Measurements from ENCODE around the gene NHLRC2. TPM values are rescaled to one million over a fixed set of nuclear protein-coding genes. Genes with fewer than 3 reads are reported as not detected.

NHLRC2 gene
- total RNA-seq, 1 donor from 2014 or later, result 43.6 TPM

DNA sequence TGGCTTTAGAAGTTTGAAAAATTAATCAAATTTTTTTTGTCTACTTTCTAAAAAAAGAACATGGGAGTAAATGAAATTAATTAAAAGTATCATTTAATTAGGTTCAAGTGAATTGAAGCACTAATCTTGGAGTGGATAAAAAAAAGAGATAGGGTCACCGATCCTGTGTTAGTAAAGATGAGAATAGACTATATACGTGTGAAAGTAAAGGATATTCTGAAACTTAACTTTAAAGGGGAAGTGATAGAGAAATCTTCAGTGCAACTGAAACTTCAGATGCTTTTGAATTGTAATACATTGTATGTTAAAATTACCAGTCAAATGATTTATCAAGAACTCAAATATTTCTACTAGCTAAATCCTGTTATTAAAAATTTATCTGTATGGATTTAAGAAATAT is 4.8 kb downstream of the NHLRC2 start:
- H3K27ac Mint-ChIP-seq, result no peak overlapping the region
- H3K36me3 Mint-ChIP-seq (ENCODE audit: insufficient read depth), result peaks cover 36% of the 10 kb centered on the region
- no peak for TF ChIP-seq CTCF (IDR thresholded peaks at IDR 0.05; ENCODE audit: unreplicated experiment)
- DNase-seq (ENCODE audit: low spot score, unreplicated experiment), result no peak
- peaks cover 16% of the 10 kb centered on the region for H3K4me1 Mint-ChIP-seq (ENCODE audit: low read depth)
- H3K27me3 Mint-ChIP-seq, result no peaks in the 10 kb centered on the region
- peaks cover 7% of the 10 kb centered on the region for H3K9me3 Mint-ChIP-seq (ENCODE audit: low read depth)
- no peak overlapping the region for H3K4me3 Mint-ChIP-seq (ENCODE audit: low read depth)

- H3K9me3 Mint-ChIP-seq (ENCODE audit: low read depth), result peaks cover 14% of the 10 kb centered on the region
- TF ChIP-seq CTCF (IDR thresholded peaks at IDR 0.05; ENCODE audit: unreplicated experiment), result no peak
- H3K4me3 Mint-ChIP-seq (ENCODE audit: low read depth), result no peak overlapping the region
- no peak for DNase-seq (ENCODE audit: low spot score, unreplicated experiment)
- H3K27ac Mint-ChIP-seq, result no peak overlapping the region
- H3K36me3 Mint-ChIP-seq (ENCODE audit: insufficient read depth), result peaks cover 42% of the 10 kb centered on the region
- no peaks in the 10 kb centered on the region for H3K4me1 Mint-ChIP-seq (ENCODE audit: low read depth)
- no peaks in the 10 kb centered on the region for H3K27me3 Mint-ChIP-seq
Observed at GRCh38 chr10:113865901-113866300, 11.4 kb downstream of the NHLRC2 start.

- Mint-ChIP-seq H3K4me3 (ENCODE audit: low read depth) (no peak overlapping the region), H3K27me3 (no peaks in the 10 kb centered on the region), H3K4me1 (ENCODE audit: low read depth) (no peaks in the 10 kb centered on the region), H3K27ac (no peak overlapping the region), H3K9me3 (ENCODE audit: low read depth) (peaks cover 15% of the 10 kb centered on the region), H3K36me3 (ENCODE audit: insufficient read depth) (peaks cover 41% of the 10 kb centered on the region)
- DNase-seq (ENCODE audit: low spot score, unreplicated experiment), result no peak
- no peak for TF ChIP-seq CTCF (IDR thresholded peaks at IDR 0.05; ENCODE audit: unreplicated experiment)
Observed at GRCh38 chr10:113866551-113867394, 12.3 kb downstream of the NHLRC2 start.

DNA sequence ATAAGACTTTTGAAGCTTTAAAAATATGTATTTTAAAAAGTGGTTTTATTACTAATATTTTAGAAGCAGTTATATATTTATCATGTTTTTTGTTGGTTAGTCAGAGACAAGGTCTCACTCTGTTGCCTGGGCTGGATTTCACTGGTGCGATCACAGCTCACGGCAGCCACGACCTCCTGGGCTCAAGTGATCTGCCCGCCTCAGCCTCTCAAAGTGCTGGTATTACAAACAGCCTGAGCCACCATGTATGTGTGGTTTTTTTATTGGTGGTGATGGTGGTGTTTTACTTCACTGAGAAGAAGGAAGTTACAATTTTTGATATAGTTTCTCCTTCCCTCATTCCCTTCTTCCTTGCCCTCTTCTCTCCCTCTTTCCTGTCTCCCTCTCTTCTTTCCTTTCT is 13.4 kb downstream of the NHLRC2 start:
- no peak for TF ChIP-seq CTCF (IDR thresholded peaks at IDR 0.05; ENCODE audit: unreplicated experiment)
- H3K9me3 Mint-ChIP-seq (ENCODE audit: low read depth), result peaks cover 22% of the 10 kb centered on the region
- DNase-seq (ENCODE audit: low spot score, unreplicated experiment), result no peak
- H3K36me3 Mint-ChIP-seq (ENCODE audit: insufficient read depth), result peaks cover 46% of the 10 kb centered on the region
- H3K4me1 Mint-ChIP-seq (ENCODE audit: low read depth), result no peaks in the 10 kb centered on the region
- no peaks in the 10 kb centered on the region for H3K27me3 Mint-ChIP-seq
- no peak overlapping the region for H3K27ac Mint-ChIP-seq
- no peak overlapping the region for H3K4me3 Mint-ChIP-seq (ENCODE audit: low read depth)

DNA sequence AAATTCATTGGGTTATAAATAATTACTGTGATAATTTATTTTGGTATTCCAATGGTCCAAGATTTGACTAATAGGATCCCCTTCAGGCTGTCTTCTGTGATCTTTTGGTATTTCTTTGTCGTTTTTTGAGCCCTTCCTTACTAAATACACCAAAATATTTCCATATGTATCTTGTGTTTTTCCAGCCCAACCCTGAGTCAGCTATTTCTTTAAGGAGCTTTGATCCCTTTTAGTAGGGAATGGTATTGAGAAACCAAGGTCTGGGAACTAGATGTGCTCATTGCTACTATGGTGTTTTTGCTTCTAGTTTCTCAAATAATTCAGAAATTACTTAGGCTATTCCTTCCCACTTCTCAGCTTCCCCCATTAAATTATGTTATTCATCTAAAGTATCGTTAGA is 15.3 kb downstream of the NHLRC2 start:
- no peak overlapping the region for H3K4me3 Mint-ChIP-seq (ENCODE audit: low read depth)
- H3K27ac Mint-ChIP-seq, result no peak overlapping the region
- H3K9me3 Mint-ChIP-seq (ENCODE audit: low read depth), result peaks cover 26% of the 10 kb centered on the region
- no peak for DNase-seq (ENCODE audit: low spot score, unreplicated experiment)
- peaks cover 41% of the 10 kb centered on the region for H3K36me3 Mint-ChIP-seq (ENCODE audit: insufficient read depth)
- no peaks in the 10 kb centered on the region for H3K27me3 Mint-ChIP-seq
- H3K4me1 Mint-ChIP-seq (ENCODE audit: low read depth), result peaks cover 3% of the 10 kb centered on the region
- TF ChIP-seq CTCF (IDR thresholded peaks at IDR 0.05; ENCODE audit: unreplicated experiment), result no peak
